Activated CD8-positive, alpha-beta T cell treated with anti-CD3 and anti-CD28 coated beads for 36 hours (primary cell): ENCODE data around the gene ZDHHC22. TPM values are rescaled to one million over a fixed set of nuclear protein-coding genes. Genes with fewer than 3 reads are reported as not detected.

ENCODE experiments used
- ATAC-seq: fragments of 200-7000 bp; cut with Tn5 transposase; one replicate; pipeline ENCODE4 v1.10.0; 2021; ENCODE audit warnings: mild to moderate bottlenecking, moderate library complexity
- CTCF ChIA-PET: fragments of 350-600 bp; sonication (Branson Sonifier 250); formaldehyde crosslinking; loops from one replicate; lab custom pipeline; 2021; ENCODE audit warnings: antibody characterized with exemption; lab: Charles Lee
- POLR2A ChIA-PET: fragments of 350-600 bp; sonication (Branson Sonifier 250); formaldehyde crosslinking; loops from one replicate; lab custom pipeline; 2021; ENCODE audit warnings: antibody characterized with exemption; lab: Charles Lee
- DNase-seq: peaks from one replicate; pipeline ENCODE4 v3.0.0-alpha.2; 2020
- H3K27ac Mint-ChIP-seq: one replicate; pipeline ENCODE4 v1.8.0; 2021; ENCODE audit warnings: mild to moderate bottlenecking, mixed read lengths
- H3K27me3 Mint-ChIP-seq: one replicate; pipeline ENCODE4 v1.8.0; 2021; ENCODE audit warnings: mixed read lengths
- H3K36me3 Mint-ChIP-seq: one replicate; pipeline ENCODE4 v1.8.0; 2021; ENCODE audit warnings: low read depth, mixed read lengths
- H3K4me1 Mint-ChIP-seq: one replicate; pipeline ENCODE4 v1.8.0; 2021; ENCODE audit warnings: low read depth, mixed read lengths
- H3K4me3 Mint-ChIP-seq: one replicate; pipeline ENCODE4 v1.8.0; 2021; ENCODE audit warnings: mild to moderate bottlenecking, moderate library complexity, mixed read lengths
- H3K9me3 Mint-ChIP-seq: one replicate; pipeline ENCODE4 v1.8.0; 2021; ENCODE audit warnings: mixed read lengths
- intact Hi-C: fragments of 100-400 bp; cut with micrococcal nuclease; formaldehyde crosslinking; loops from one replicate; pipeline ENCODE4 v1.10.0; 2022
- total RNA-seq, 2 experiments: library from RNA; stranded (reverse); gene quantifications; one replicate each; pipeline ENCODE4 v1.2.3, GENCODE V29; 2021
- TF ChIP-seq, protein P1 (sequence below): fragments of 200-600 bp; IDR thresholded peaks from one replicate; pipeline ENCODE4 v1.8.0; 2022; ENCODE audit warnings: antibody characterized with exemption, mild to moderate bottlenecking

ZDHHC22 gene
- total RNA-seq, 2 experiments from 2014 or later = not detected

DNA sequence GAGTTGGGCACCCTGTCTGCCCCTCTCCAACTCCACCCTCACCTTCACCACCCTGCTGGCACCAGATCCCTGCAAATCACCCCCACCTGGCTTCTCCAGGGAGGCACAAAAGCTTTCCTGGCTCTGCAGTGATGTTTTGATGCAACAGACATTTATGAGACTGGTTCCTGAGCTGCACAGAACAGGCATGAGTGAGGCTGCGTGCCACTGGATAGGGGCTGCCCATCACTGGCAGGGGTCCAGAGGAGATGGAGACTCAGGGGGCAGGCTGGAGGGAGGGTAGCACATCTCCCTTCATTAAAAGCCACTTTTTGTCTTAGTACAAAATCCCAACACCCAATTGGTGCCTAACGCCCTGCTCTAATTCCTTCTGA lies 17.3 kb upstream of the ZDHHC22 start:
- Mint-ChIP-seq H3K4me3 (no peak overlapping the region), H3K27me3 (peaks cover 34% of the 10 kb centered on the region), H3K9me3 (no peaks in the 10 kb centered on the region), H3K27ac (no peak overlapping the region), H3K36me3 (no peaks in the 10 kb centered on the region), H3K4me1 (no peaks in the 10 kb centered on the region)
- ATAC-seq = no peak
- DNase-seq = no peak
- POLR2A ChIA-PET = no interaction called here
- intact Hi-C loops = loop anchor here (10.0 kb wide), 1 partner anchor 56 kb away; no protein-coding TSS in a partner anchor
- CTCF ChIA-PET = no interaction called here
- TF ChIP-seq, protein P1, sequence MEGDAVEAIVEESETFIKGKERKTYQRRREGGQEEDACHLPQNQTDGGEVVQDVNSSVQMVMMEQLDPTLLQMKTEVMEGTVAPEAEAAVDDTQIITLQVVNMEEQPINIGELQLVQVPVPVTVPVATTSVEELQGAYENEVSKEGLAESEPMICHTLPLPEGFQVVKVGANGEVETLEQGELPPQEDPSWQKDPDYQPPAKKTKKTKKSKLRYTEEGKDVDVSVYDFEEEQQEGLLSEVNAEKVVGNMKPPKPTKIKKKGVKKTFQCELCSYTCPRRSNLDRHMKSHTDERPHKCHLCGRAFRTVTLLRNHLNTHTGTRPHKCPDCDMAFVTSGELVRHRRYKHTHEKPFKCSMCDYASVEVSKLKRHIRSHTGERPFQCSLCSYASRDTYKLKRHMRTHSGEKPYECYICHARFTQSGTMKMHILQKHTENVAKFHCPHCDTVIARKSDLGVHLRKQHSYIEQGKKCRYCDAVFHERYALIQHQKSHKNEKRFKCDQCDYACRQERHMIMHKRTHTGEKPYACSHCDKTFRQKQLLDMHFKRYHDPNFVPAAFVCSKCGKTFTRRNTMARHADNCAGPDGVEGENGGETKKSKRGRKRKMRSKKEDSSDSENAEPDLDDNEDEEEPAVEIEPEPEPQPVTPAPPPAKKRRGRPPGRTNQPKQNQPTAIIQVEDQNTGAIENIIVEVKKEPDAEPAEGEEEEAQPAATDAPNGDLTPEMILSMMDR = no peak

DNA sequence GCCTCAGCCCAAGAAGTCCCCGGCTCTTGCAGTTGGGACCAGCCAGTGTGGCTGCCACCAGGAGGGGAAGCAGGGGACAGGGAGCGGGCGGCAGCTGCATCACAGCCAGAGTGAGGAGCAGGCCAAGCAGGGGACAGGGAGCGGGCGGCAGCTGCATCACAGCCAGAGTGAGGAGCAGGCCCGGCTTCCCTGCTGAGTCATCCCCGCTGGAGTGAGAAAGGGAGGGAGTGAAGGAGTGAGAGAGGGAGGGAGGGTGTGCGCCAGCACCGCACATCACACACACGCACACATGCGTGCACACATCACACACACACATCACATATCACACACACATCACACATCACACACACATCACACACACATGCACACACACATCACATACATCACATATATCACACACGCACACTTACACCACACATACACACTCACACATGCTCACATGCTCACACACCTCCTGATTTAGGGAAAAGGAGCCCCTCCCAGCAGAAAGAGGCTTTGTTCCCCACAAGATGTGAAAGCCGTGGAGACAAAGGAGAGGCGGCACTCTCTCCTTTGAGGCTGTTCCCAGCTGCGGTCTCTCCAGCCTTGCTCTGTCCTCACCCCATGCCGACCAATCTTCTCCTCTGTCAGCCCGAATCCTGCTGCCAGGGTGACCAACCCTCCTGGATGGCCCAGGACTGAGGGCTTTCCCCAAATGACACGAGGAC lies 16.7 kb upstream of the ZDHHC22 start:
- ChIA-PET POLR2A (no interaction called here), CTCF (no interaction called here)
- TF ChIP-seq, protein P1 = no peak
- Mint-ChIP-seq H3K4me3 (no peak overlapping the region), H3K4me1 (no peaks in the 10 kb centered on the region), H3K9me3 (no peaks in the 10 kb centered on the region), H3K27ac (no peak overlapping the region), H3K36me3 (no peaks in the 10 kb centered on the region), H3K27me3 (peaks cover 34% of the 10 kb centered on the region)
- intact Hi-C loops = loop anchor here (10.0 kb wide), 1 partner anchor 56 kb away; no protein-coding TSS in a partner anchor
- ATAC-seq (no peak), DNase-seq (no peak)

DNA sequence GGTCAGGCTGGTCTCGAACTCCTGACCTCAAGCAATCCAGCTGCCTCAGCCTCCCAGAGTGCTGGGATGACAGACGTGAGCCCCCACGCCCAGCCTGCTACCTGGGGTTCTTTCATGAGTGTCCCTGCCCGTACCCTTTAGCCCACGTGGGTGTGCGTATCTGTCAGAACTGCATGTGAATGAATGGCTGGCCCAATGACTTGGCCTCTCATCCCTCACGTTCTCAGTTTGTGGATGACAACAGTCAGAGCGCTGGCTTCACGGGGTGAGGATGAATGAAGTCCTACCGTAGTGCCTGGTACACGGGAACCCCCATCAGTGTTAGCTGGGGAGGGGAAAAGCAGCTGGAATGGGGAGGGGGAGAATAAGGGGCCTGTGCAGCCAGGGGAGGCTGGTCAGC lies 16.1 kb upstream of the ZDHHC22 start:
- no peak overlapping the region for H3K4me3 Mint-ChIP-seq
- intact Hi-C loops = loop anchor here (10.0 kb wide), 1 partner anchor 57 kb away; no protein-coding TSS in a partner anchor
- no peaks in the 10 kb centered on the region for H3K36me3 Mint-ChIP-seq
- TF ChIP-seq, protein P1 = no peak
- peaks cover 37% of the 10 kb centered on the region for H3K27me3 Mint-ChIP-seq
- H3K27ac Mint-ChIP-seq = no peak overlapping the region
- POLR2A ChIA-PET = no interaction called here
- DNase-seq (no peak), ATAC-seq (no peak)
- no peaks in the 10 kb centered on the region for H3K9me3 Mint-ChIP-seq
- no peaks in the 10 kb centered on the region for H3K4me1 Mint-ChIP-seq
- CTCF ChIA-PET = interaction anchor here (0.8 kb wide), 1 partner anchor 9 kb away, joined by 3 read pairs; no protein-coding TSS in a partner anchor

DNA sequence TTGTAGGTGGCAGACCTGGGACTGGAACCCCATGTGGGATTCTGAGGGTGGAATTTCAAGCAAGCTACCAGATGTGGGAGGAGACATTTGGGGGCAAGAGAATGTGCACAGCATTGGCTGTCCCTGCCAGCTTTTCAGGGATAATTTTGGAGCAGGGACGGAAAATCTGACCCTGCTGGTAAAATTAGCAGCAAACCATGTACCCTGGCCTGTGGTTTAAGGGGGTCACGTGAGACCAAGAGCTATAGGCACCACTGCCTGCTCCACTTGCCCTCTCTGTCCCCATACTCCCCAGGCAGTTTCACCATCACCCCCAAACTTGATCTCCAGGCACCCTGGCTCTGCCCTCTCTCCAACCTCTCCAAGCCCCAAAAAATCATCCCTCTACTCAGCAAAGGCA lies 13.5 kb upstream of the ZDHHC22 start:
- no peak for DNase-seq
- CTCF ChIA-PET = interaction anchor here (1.2 to 6.7 kb wide), 3 partner anchors 57 to 162 kb away, joined by 3 to 134 read pairs (median 45); no protein-coding TSS in a partner anchor
- Mint-ChIP-seq H3K27ac (no peak overlapping the region), H3K9me3 (no peaks in the 10 kb centered on the region), H3K36me3 (no peaks in the 10 kb centered on the region), H3K4me1 (no peaks in the 10 kb centered on the region), H3K27me3 (peaks cover 35% of the 10 kb centered on the region), H3K4me3 (no peak overlapping the region)
- intact Hi-C loops = loop anchor here (10.0 kb wide), 1 partner anchor 60 kb away; no protein-coding TSS in a partner anchor
- TF ChIP-seq, protein P1 = no peak
- POLR2A ChIA-PET = interaction anchor here (1.1 to 1.2 kb wide), 2 partner anchors 37 to 57 kb away, joined by 3 read pairs; no protein-coding TSS in a partner anchor
- ATAC-seq = no peak

DNA sequence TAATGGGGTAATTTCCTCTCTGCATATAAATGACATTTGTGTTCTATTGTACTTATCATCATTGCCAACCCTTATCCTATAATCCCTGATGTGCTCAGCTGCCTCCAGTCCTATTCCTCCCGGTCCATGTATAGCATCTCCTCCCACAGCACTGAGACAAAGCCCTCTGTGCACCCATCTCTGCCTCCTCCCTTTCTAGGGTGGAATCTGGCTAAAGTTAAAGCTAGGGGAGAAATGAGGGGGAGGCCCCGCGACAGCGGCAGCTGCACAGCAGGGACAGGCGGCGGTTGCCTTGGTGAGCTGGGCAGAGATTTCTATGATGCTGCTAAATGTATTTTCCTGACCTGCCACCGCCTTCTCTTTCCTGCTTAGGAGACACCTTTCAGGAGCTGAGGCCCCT lies 12.8 kb upstream of the ZDHHC22 start:
- Mint-ChIP-seq H3K4me1 (no peaks in the 10 kb centered on the region), H3K4me3 (no peak overlapping the region), H3K27ac (no peak overlapping the region), H3K27me3 (peaks cover 35% of the 10 kb centered on the region), H3K36me3 (no peaks in the 10 kb centered on the region), H3K9me3 (no peaks in the 10 kb centered on the region)
- TF ChIP-seq, protein P1 = no peak
- DNase-seq (no peak), ATAC-seq (no peak)
- intact Hi-C loops = loop anchor here (10.0 kb wide), 1 partner anchor 60 kb away; no protein-coding TSS in a partner anchor
- ChIA-PET CTCF (interaction anchor here (1.2 to 6.7 kb wide), 4 partner anchors 12 to 163 kb away, joined by 3 to 134 read pairs (median 39); partner anchors contain the start of gene ZDHHC22), POLR2A (interaction anchor here (1.1 kb wide), 1 partner anchor 37 kb away, joined by 3 read pairs; no protein-coding TSS in a partner anchor)
